Left lung (tissue), 10 donors: ENCODE measurements around the gene COL1A2. TPM values are rescaled to one million over a fixed set of nuclear protein-coding genes. Genes with fewer than 3 reads are reported as not detected.
A peak's percentile ranks its signal among the peaks of the same experiment; 100 is the strongest.

Source experiments
- ATAC-seq: fragments of 200-7000 bp; cut with Tn5 transposase; one replicate; pipeline ENCODE4 v1.9.1; 2020; ENCODE audit warnings: moderate library complexity
- DNase-seq, 4 donors: peaks; one replicate each; pipeline ENCODE4 v3.0.0-alpha.2; 2013 to 2020
- H3K27ac ChIP-seq, 2 donors: fragments of 200-600 bp; sonication (generic) in 1 of 2; one replicate each; pipeline versions ENCODE4 v1.5.0 to v1.8.0; 2020 to 2021
- H3K27me3 ChIP-seq, 2 donors: fragments of 200-600 bp; sonication (generic) in 1 of 2; one replicate each; pipeline versions ENCODE4 v1.5.0 to v1.8.0; 2020 to 2021
- H3K36me3 ChIP-seq, 2 donors: fragments of 200-600 bp; sonication (generic) in 1 of 2; one replicate each; pipeline versions ENCODE4 v1.5.0 to v1.8.0; 2020 to 2021
- H3K4me1 ChIP-seq, 2 donors: fragments of 200-600 bp; one replicate each; pipeline ENCODE4 v1.8.0; 2021
- H3K4me3 ChIP-seq, 2 donors: fragments of 200-600 bp; sonication (generic) in 1 of 2; one replicate each; pipeline versions ENCODE4 v1.5.0 to v1.8.0; 2020 to 2021; ENCODE audit warnings: mild to moderate bottlenecking in 1 of 2
- H3K9me3 ChIP-seq, 2 donors: fragments of 200-600 bp; sonication (generic) in 1 of 2; one replicate each; pipeline versions ENCODE4 v1.5.0 to v1.8.0; 2020 to 2021
- CTCF ChIP-seq, 2 donors: fragments of 200-600 bp; sonication (generic) in 1 of 2; IDR thresholded peaks; one replicate each; pipeline versions ENCODE4 v1.5.0 to v1.8.0; 2021; ENCODE audit warnings: antibody characterized with exemption in 2 of 2
- intact Hi-C, 2 donors: fragments of 100-400 bp; cut with DNase I; formaldehyde crosslinking; loops; one replicate each; pipeline versions ENCODE4 v1.11.2 to v1.14.2; 2022
- polyA plus RNA-seq, 6 donors: library from polyadenylated mRNA; unstranded; fragments of 120-200 nt; gene quantifications; one replicate each; pipeline ENCODE4 v1.2.1, GENCODE V29; 2013; ENCODE audit not compliant: insufficient read length in 6 of 6
- total RNA-seq, 2 donors: library from RNA; stranded (reverse); fragmentation: NEBNext Ultra II Directional; extraction: Animal tissue kit (Norgen Biotek cat#: 25700); gene quantifications; one replicate each; pipeline ENCODE4 v1.2.1, GENCODE V29; 2021
- donor health status: DM: no; HTN: yes; CAD: no.
- donor health status: DM: no; HTN: no; CAD: no.

Gene COL1A2
- total and polyA plus RNA-seq, 8 donors: 859 to 3,050 (median 1,195) TPM

- H3K9me3 ChIP-seq: no peaks in the 10 kb centered on the region
- TF ChIP-seq CTCF (IDR thresholded peaks at IDR 0.05): no peak
- H3K27ac ChIP-seq: no peak overlapping the region
- H3K4me3 ChIP-seq: no peak overlapping the region
- intact Hi-C loops: no loop called here
- ATAC-seq (no peak), DNase-seq (no peak)
- H3K4me1 ChIP-seq: no peaks in the 10 kb centered on the region
- no peaks in the 10 kb centered on the region for H3K27me3 ChIP-seq
- H3K36me3 ChIP-seq: no peaks in the 10 kb centered on the region
Measured at GRCh38 chr7:94351703-94352102, 43.0 kb upstream of the COL1A2 start.

DNA sequence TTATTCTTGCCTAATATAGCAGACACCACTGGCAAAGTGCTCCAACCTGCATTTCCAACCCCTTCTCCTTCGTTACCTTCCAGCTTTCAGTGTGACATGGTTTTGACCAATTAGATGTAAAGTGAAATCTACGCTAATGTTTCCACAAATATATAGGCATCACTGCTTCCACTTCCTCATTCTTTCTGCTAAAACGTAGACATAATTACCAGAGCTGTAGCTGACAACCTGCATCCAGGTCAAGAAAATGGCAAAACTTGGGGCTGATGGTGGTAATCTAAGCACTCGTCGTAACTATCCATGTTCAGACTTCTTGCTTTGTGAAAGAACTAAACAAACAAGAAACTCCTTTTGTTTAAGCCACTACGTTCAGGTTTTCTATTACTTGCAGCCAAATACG lies 41.8 kb upstream of the COL1A2 start:
- no peaks in the 10 kb centered on the region for H3K9me3 ChIP-seq
- TF ChIP-seq CTCF (IDR thresholded peaks at IDR 0.05): no peak
- DNase-seq (no peak), ATAC-seq (no peak)
- H3K27me3 ChIP-seq: no peaks in the 10 kb centered on the region
- intact Hi-C loops: no loop called here
- H3K4me1 ChIP-seq: no peaks in the 10 kb centered on the region
- H3K27ac ChIP-seq: no peak overlapping the region
- H3K36me3 ChIP-seq: no peaks in the 10 kb centered on the region
- H3K4me3 ChIP-seq: no peak overlapping the region

GRCh38 chr7:94354953-94355352 lies 39.7 kb upstream of the COL1A2 start:
- intact Hi-C loops: no loop called here
- Histone ChIP-seq H3K27me3 (no peaks in the 10 kb centered on the region), H3K4me3 (no peak overlapping the region), H3K4me1 (no peaks in the 10 kb centered on the region), H3K27ac (peak overlapping the region in 1 of 2 donors; percentile 41), H3K9me3 (no peaks in the 10 kb centered on the region), H3K36me3 (no peaks in the 10 kb centered on the region)
- ATAC-seq (no peak), DNase-seq (no peak)
- TF ChIP-seq CTCF (IDR thresholded peaks at IDR 0.05): no peak

DNA sequence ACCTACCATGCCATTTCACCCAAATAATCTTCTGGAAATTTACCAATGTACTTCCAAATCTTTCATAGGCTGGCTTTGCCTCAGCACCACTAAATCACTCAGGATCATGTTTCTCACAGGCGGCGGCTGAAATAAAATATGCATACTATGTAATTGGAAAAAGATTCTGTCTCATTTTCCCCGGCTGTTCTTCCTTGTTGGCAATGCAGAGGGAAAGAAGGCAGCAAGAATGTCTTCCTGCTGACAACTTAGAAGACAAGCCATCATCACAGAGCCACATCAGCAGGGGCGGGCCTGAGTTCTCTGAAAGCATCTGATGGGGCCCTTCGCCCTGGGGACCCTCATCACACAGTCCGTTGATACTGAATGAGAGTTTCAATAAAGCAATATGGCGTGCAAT lies 39.2 kb upstream of the COL1A2 start:
- no peak for TF ChIP-seq CTCF (IDR thresholded peaks at IDR 0.05)
- peak overlapping the region in 1 of 2 donors; percentile 41 for H3K27ac ChIP-seq
- intact Hi-C loops: no loop called here
- H3K27me3 ChIP-seq: no peaks in the 10 kb centered on the region
- ATAC-seq (no peak), DNase-seq (no peak)
- H3K36me3 ChIP-seq: no peaks in the 10 kb centered on the region
- H3K9me3 ChIP-seq: no peaks in the 10 kb centered on the region
- no peaks in the 10 kb centered on the region for H3K4me1 ChIP-seq
- H3K4me3 ChIP-seq: no peak overlapping the region

DNA sequence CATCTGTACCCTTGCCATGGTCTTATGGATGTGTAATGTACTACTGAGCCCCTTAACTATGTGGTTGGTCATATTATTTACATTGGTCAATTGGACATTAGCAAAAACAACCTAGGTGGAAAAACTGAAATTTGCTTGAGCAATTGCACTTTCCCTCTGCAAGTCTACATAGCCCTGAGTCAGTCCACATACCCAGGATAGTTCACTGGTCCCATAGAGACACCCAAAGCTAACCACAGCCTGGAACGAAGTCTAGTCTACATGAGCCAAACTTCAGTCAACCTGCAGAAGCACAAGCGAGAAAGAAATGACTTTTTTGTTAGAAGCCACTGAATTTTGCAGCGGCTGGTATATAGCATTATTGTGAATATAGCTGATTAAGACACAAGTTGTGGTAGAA lies 37.6 kb upstream of the COL1A2 start:
- no peak for DNase-seq
- Histone ChIP-seq H3K27me3 (no peaks in the 10 kb centered on the region), H3K36me3 (no peaks in the 10 kb centered on the region), H3K4me3 (no peak overlapping the region), H3K27ac (no peak overlapping the region), H3K9me3 (no peaks in the 10 kb centered on the region), H3K4me1 (no peaks in the 10 kb centered on the region)
- no peak for TF ChIP-seq CTCF (IDR thresholded peaks at IDR 0.05)
- intact Hi-C loops: no loop called here
- ATAC-seq: no peak
